GM10266 (cell line): ENCODE data around the gene TAF1B.

Source experiments
- DNase-seq: peaks from one replicate; pipeline ENCODE4 v3.0.0; 2012; ENCODE audit errors: extremely low spot score
- CTCF ChIP-seq: IDR thresholded peaks from 2 replicates; pipeline ENCODE4 v1.5.1; 2012; ENCODE audit warnings: mild to moderate bottlenecking, low read depth; ENCODE audit not compliant: control insufficient read depth, insufficient read depth; ENCODE audit errors: missing control alignments

Gene TAF1B

GRCh38 chr2:9809064-9809356 lies 34.3 kb upstream of the TAF1B start:
- no peak for DNase-seq

GRCh38 chr2:9809448-9810088 lies 33.7 kb upstream of the TAF1B start:
- no peak for TF ChIP-seq CTCF
- DNase-seq: no peak

More at GRCh38 chr2:9809064-9809356, 34.3 kb upstream of the TAF1B start:
- no peak for TF ChIP-seq CTCF

- DNase-seq: no peak
- TF ChIP-seq CTCF: no peak
Observed at GRCh38 chr2:9811216-9811615, 32.1 kb upstream of the TAF1B start.

GRCh38 chr2:9811679-9812511 lies 31.4 kb upstream of the TAF1B start:
- DNase-seq: no peak
- no peak for TF ChIP-seq CTCF

- no peak for TF ChIP-seq CTCF
- DNase-seq: no peak
Observed at GRCh38 chr2:9812945-9813311, 30.3 kb upstream of the TAF1B start.

- DNase-seq: peak; percentile 76
- TF ChIP-seq CTCF: peak; percentile 94
Observed at GRCh38 chr2:9813312-9814128, 29.8 kb upstream of the TAF1B start.
